WERI-Rb-1 (cell line): ENCODE data around the gene SCART1.
"Not testable (repeated sequence)": the region's sequence is repeated elsewhere in the genome, so short reads cannot be mapped to it uniquely, and the experiment has no call there.

Experiments used
- DNase-seq: peaks from one replicate; pipeline ENCODE4 v3.0.0-alpha.2; 2020
- H3K27ac ChIP-seq: fragments of 250-450 bp; sonication (Bioruptor Pico); 2 replicates; pipeline ENCODE4 v1.5.1; 2020; ENCODE audit warnings: mild to moderate bottlenecking, moderate library complexity
- H3K27me3 ChIP-seq: fragments of 250-450 bp; sonication (Bioruptor Pico); 2 replicates; pipeline ENCODE4 v1.5.1; 2021; ENCODE audit warnings: mild to moderate bottlenecking, low read depth, moderate library complexity; ENCODE audit not compliant: insufficient read depth, severe bottlenecking
- H3K36me3 ChIP-seq: fragments of 250-450 bp; sonication (Bioruptor Pico); 2 replicates; pipeline ENCODE4 v1.5.1; 2020; ENCODE audit warnings: mild to moderate bottlenecking, moderate library complexity
- H3K4me3 ChIP-seq: 2 replicates; pipeline ENCODE4 v1.5.1; 2011; ENCODE audit warnings: low read depth, mild to moderate bottlenecking, control low read depth, low read length
- H3K9me3 ChIP-seq: fragments of 250-450 bp; sonication (Bioruptor Pico); 2 replicates; pipeline ENCODE4 v1.5.1; 2021; ENCODE audit warnings: mild to moderate bottlenecking, moderate library complexity; ENCODE audit not compliant: severe bottlenecking
- CTCF ChIP-seq: IDR thresholded peaks from 2 replicates; pipeline ENCODE4 v1.5.1; 2011; ENCODE audit warnings: low read depth, mild to moderate bottlenecking, control low read depth, inconsistent platforms, low read length

The SCART1 gene

GRCh38 chr10:133511907-133512528 lies 58.3 kb downstream of the SCART1 start:
- no peak for DNase-seq
- Histone ChIP-seq H3K27me3 (no peaks in the 10 kb centered on the region), H3K36me3 (no peaks in the 10 kb centered on the region), H3K9me3 (peaks cover 4% of the 10 kb centered on the region), H3K4me3 (no peak overlapping the region), H3K27ac (no peak overlapping the region)
- no peak for TF ChIP-seq CTCF

DNA sequence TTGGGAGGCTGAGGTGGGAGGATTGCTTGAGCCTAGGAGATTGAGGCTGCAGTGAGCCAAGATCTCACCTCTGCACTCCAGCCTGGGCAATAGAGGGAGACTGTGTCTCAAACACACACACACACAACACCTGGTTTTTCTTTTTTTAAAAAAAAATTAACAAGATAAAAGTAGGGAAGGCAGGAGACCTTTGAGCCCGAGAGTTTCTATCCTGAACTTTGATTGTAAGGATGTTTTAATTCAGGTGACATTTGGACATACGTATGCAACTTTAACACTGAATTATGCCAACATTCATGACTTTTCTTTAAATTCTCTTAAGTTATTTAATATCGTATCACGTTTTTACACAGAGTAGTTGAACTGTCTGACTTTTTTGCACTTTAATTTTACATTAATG lies 61.7 kb downstream of the SCART1 start:
- Histone ChIP-seq H3K27me3 (no peaks in the 10 kb centered on the region), H3K36me3 (no peaks in the 10 kb centered on the region), H3K27ac (no peak overlapping the region), H3K9me3 (no peaks in the 10 kb centered on the region), H3K4me3 (no peak overlapping the region)
- no peak for TF ChIP-seq CTCF
- no peak for DNase-seq

- Histone ChIP-seq H3K27me3 (no peaks in the 10 kb centered on the region), H3K27ac (no peak overlapping the region), H3K4me3 (no peak overlapping the region), H3K36me3 (no peaks in the 10 kb centered on the region), H3K9me3 (no peaks in the 10 kb centered on the region)
- TF ChIP-seq CTCF: no peak
- no peak for DNase-seq
Measured at GRCh38 chr10:133516057-133516456, 62.3 kb downstream of the SCART1 start.

DNA sequence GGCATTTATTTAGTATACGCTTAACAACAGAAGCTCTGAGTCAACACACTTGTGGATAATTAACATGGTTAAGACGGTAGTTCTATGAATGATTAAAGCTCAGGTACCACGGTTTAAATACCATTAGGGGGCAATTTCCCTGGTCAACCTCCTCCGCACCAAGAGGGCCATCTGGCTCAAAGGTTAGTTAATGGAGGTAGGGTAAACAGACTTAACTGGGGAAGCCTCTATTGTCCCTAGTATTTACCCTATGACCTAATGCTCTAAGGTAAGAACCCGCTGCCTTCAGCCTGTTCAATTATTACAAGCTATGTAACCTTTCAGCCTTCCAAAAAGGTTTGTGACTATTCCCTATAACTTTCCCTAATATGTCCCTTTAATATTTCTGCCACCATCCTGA lies 64.8 kb downstream of the SCART1 start:
- DNase-seq, H3K9me3 ChIP-seq, H3K27me3 ChIP-seq: not testable (repeated sequence)

More for the DNA sequence above, 64.8 kb downstream of the SCART1 start:
- H3K27ac ChIP-seq, H3K36me3 ChIP-seq, H3K4me3 ChIP-seq: not testable (repeated sequence)
